ENCODE data around the gene TMEM115. TPM values are rescaled to one million over a fixed set of nuclear protein-coding genes. Genes with fewer than 3 reads are reported as not detected.

Gene TMEM115
- total and polyA plus RNA-seq, 9 of the 15 experiments (the other 6 are each of a cell fraction or from before 2014, with no cell fraction given) = 1.6 to 26.9 (median 14.1) TPM

DNA sequence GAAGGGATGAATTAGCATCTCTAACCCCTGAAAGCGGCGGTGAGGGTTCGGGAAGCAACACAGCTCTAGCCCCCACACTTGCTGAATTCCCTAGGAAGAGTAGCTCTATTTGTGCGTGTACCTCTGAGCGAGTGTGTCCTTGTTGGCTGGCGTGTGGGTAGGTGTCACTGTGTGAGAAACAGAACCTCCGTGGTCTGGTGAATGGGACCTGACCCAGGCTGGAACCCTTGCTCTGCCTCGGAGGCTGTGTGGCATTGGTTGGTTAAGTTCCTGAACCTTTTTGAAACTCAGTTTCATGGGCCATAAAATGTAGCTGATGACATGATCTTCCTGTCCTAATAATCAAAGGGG, 414 bp upstream of the TMEM115 start:
- no peak for ATAC-seq
- Histone ChIP-seq H4K20me1 (replicated peaks; ENCODE audit: control insufficient read depth, insufficient read depth, low read length) (peaks cover 31% of the 10 kb centered on the region; the same call in 1 of the 2 replicates), H3K27ac (ENCODE audit: extremely low read depth, low read depth, low read length) (no peak overlapping the region; the same call in 2 of the 3 replicates), H3K36me3 (ENCODE audit: control insufficient read depth, insufficient read depth, low read length) (peaks cover 25% of the 10 kb centered on the region; the same call in 2 of the 3 replicates), H3K9ac (ENCODE audit: insufficient read depth in 1 of 2, low read depth in 2 of 2, low read length in 2 of 2) (peak overlapping the region in 1 of 2 experiments; percentile 66; a peak in 1 of 4 replicates), H3K27me3 (ENCODE audit: control insufficient read depth in 2 of 2, insufficient read depth in 2 of 2, low read length in 2 of 2) (no peaks in the 10 kb centered on the region), H2AFZ (ENCODE audit: low read depth, low read length) (peak overlapping the region; percentile 97), H3K79me2 (ENCODE audit: control insufficient read depth, insufficient read depth, low read length) (peaks cover 41% of the 10 kb centered on the region), H3K4me2 (ENCODE audit: insufficient read depth, low read length) (peak overlapping the region; percentile 95), H3K9me1 (ENCODE audit: control insufficient read depth, insufficient read depth, low read length) (peaks cover 6% of the 10 kb centered on the region), H3K4me3 (peak overlapping the region; percentile 62; the same call in 1 of the 2 replicates), H3K4me1 (replicated peaks in 1 of 2; ENCODE audit: control insufficient read depth in 2 of 2, insufficient read depth in 2 of 2, low read length in 2 of 2) (peaks cover 25 to 40% of the 10 kb centered on the region in 2 experiments; a peak in 4 of 5 replicates), H3K9me3 (replicated peaks; ENCODE audit: control insufficient read depth, insufficient read depth, low read depth, low read length) (no peaks in the 10 kb centered on the region)
- WGBS (ENCODE audit: insufficient coverage, low coverage, missing lambda C conversion rate) = 14% methylated on average over 8 of the region's 8 CpGs
- TF ChIP-seq CREB3L1 (IDR thresholded peaks at IDR 0.05; ENCODE audit: borderline replicate concordance, low read depth) (0 out of 2 replicates have a peak, but pooled peaks have one; percentile 35), ZNF253 (CRISPR knock-in tag; conservative IDR thresholded peaks at IDR 0.05) (no peak), MAFK (IDR thresholded peaks at IDR 0.05; ENCODE audit: low read length) (no peak), NR2F6 (CRISPR knock-in tag; IDR thresholded peaks at IDR 0.05) (0 out of 2 replicates have a peak, but pooled peaks have one; percentile 29), ARNT (IDR thresholded peaks at IDR 0.05) (no peak), ATF1 (CRISPR knock-in tag; IDR thresholded peaks at IDR 0.05) (no peak), ATF1 (tag; IDR thresholded peaks at IDR 0.05) (peak; percentile 44; the same call in 1 of the 2 replicates), NR2C2 (CRISPR knock-in tag; IDR thresholded peaks at IDR 0.05) (no peak), NR2C2 (tag; IDR thresholded peaks at IDR 0.05) (peak; percentile 59), GABPA (tag; conservative IDR thresholded peaks at IDR 0.05; ENCODE audit: low read depth) (peak; percentile 25; the same call in 1 of the 2 replicates), NFE2 (IDR thresholded peaks at IDR 0.05; ENCODE audit: low read depth) (peak; percentile 42; the same call in 1 of the 2 replicates), LCOR (CRISPR knock-in tag; IDR thresholded peaks at IDR 0.05) (no peak), SIN3B (IDR thresholded peaks at IDR 0.05; ENCODE audit: low read depth) (no peak), MLLT1 (IDR thresholded peaks at IDR 0.05) (no peak)
- TF ChIP-seq, protein P1, sequence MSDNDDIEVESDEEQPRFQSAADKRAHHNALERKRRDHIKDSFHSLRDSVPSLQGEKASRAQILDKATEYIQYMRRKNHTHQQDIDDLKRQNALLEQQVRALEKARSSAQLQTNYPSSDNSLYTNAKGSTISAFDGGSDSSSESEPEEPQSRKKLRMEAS (CRISPR knock-in tag; IDR thresholded peaks at IDR 0.05) = no peak
- TF ChIP-seq, protein P2, sequence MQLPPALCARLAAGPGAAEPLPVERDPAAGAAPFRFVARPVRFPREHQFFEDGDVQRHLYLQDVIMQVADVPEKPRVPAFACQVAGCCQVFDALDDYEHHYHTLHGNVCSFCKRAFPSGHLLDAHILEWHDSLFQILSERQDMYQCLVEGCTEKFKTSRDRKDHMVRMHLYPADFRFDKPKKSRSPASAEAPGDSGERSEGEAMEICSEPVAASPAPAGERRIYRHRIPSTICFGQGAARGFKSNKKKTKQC (CRISPR knock-in tag; IDR thresholded peaks at IDR 0.05) = no peak
- TF ChIP-seq, protein P3, sequence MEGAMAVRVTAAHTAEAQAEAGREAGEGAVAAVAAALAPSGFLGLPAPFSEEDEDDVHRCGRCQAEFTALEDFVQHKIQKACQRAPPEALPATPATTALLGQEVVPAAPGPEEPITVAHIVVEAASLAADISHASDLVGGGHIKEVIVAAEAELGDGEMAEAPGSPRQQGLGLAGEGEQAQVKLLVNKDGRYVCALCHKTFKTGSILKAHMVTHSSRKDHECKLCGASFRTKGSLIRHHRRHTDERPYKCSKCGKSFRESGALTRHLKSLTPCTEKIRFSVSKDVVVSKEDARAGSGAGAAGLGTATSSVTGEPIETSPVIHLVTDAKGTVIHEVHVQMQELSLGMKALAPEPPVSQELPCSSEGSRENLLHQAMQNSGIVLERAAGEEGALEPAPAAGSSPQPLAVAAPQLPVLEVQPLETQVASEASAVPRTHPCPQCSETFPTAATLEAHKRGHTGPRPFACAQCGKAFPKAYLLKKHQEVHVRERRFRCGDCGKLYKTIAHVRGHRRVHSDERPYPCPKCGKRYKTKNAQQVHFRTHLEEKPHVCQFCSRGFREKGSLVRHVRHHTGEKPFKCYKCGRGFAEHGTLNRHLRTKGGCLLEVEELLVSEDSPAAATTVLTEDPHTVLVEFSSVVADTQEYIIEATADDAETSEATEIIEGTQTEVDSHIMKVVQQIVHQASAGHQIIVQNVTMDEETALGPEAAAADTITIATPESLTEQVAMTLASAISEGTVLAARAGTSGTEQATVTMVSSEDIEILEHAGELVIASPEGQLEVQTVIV (CRISPR knock-in tag; IDR thresholded peaks at IDR 0.05; ENCODE audit: borderline replicate concordance) = no peak
- POLR2A ChIA-PET = interaction anchor here (0.6 kb wide), 1 partner anchor 10 kb away, joined by 3 read pairs; no protein-coding TSS in a partner anchor
- in situ Hi-C loops (cut with MboI) (no loop called here), intact Hi-C loops (cut with micrococcal nuclease) (loop anchor here (5.0 kb wide), 1 partner anchor 253 kb away; the partner anchor contains the start of gene CISH)
- FAIRE-seq = no peak
- CTCF ChIA-PET (ENCODE audit: low intra/inter-chr PET ratio) = no interaction called here
- no TSS peak for BruUV-seq (replicated peaks)
- DNase-seq (ENCODE audit: extremely low read depth in 1 of 4, low spot score in 3 of 4) = no peak
